Upper lobe of left lung (tissue), 6 donors: ENCODE data around the gene INHA. TPM values are rescaled to one million over a fixed set of nuclear protein-coding genes. Genes with fewer than 3 reads are reported as not detected.

ENCODE experiments used
- ATAC-seq, 2 donors: fragments of 200-7000 bp; cut with Tn5 transposase; one replicate each; pipeline ENCODE4 v1.9.1; 2022; ENCODE audit warnings: mild to moderate bottlenecking in 2 of 2, moderate library complexity in 2 of 2; ENCODE audit not compliant: low FRiP score in 2 of 2
- DNase-seq, 2 donors: peaks; one replicate each; pipeline ENCODE4 v3.0.0-alpha.2; 2019 to 2020
- H3K27ac ChIP-seq, 4 donors: fragments of 200-600 bp; sonication (generic); one replicate each; pipeline ENCODE4 v1.5.1; 2016 to 2019
- H3K27me3 ChIP-seq, 4 donors: fragments of 200-600 bp; sonication (generic); one replicate each; pipeline ENCODE4 v1.5.1; 2017 to 2019
- H3K36me3 ChIP-seq, 4 donors: fragments of 200-600 bp; sonication (generic); one replicate each; pipeline ENCODE4 v1.5.1; 2016 to 2019
- H3K4me1 ChIP-seq, 4 donors: fragments of 200-600 bp; sonication (generic); one replicate each; pipeline ENCODE4 v1.5.1; 2018 to 2019
- H3K4me3 ChIP-seq, 4 donors: fragments of 200-600 bp; sonication (generic); one replicate each; pipeline ENCODE4 v1.5.1; 2017 to 2019; ENCODE audit warnings: mild to moderate bottlenecking in 2 of 4, moderate library complexity in 1 of 4
- H3K9me3 ChIP-seq, 4 donors: fragments of 200-600 bp; sonication (generic); one replicate each; pipeline ENCODE4 v1.5.1; 2018 to 2019
- CTCF ChIP-seq, 6 experiments: fragments of 450-650 bp in 4 of 6; fragments of 200-600 bp in 2 of 6; sonication (generic) in 2 of 6; IDR thresholded peaks; one replicate each; pipeline ENCODE4 v1.5.1; 2016 to 2019; ENCODE audit warnings: antibody characterized with exemption in 6 of 6
- EP300 ChIP-seq, 4 donors: sonication (generic); formaldehyde crosslinking; IDR thresholded peaks; one replicate each; pipeline ENCODE4 v1.5.1; 2017; ENCODE audit warnings: antibody characterized with exemption in 4 of 4, control low read depth in 2 of 4
- POLR2A ChIP-seq, 4 donors: fragments of 450-650 bp; IDR thresholded peaks; one replicate each; pipeline ENCODE4 v1.5.1; 2016 to 2017; ENCODE audit warnings: antibody characterized with exemption in 4 of 4, mild to moderate bottlenecking in 2 of 4
- POLR2AphosphoS5 ChIP-seq, 2 donors: sonication (generic); formaldehyde crosslinking; IDR thresholded peaks; one replicate each; pipeline ENCODE4 v1.5.1; 2017; ENCODE audit warnings: antibody characterized with exemption in 2 of 2
- WGBS, 2 donors: methylation state at CpG; one replicate each; pipeline ENCODE4 v1.1.5; 2017 to 2018; 5-methylcytosine and 5-hydroxymethylcytosine counted together
- total RNA-seq, 6 donors: library from RNA; depleted of rRNA in 4 of 6; stranded (reverse); fragments of >200 nt in 4 of 6; gene quantifications; one replicate each; pipeline versions ENCODE4 v1.1.0 to v1.2.1, GENCODE V29; 2016 to 2021
- donor health status: DM: no; HTN: no; CAD: no; lungs with moderate emphysema.
- donor health status: DM: no; HTN: yes; CAD: no; lungs with severe emphysema.

Gene INHA
- total RNA-seq, 6 donors from 2014 or later: 0.24 to 7.3 (median 0.43) TPM; not detected in 3

- DNase-seq: peak in 1 of 2 donors; percentile 89
- 21 to 44% methylated on average over 28 of the region's 95 CpGs for WGBS, 2 donors
- H3K9me3 ChIP-seq: no peaks in the 10 kb centered on the region
- peak overlapping the region; percentile 72 to 86 (median 82) for H3K27ac ChIP-seq
- H3K36me3 ChIP-seq: peaks cover 0 to 4% (median 0%) of the 10 kb centered on the region in 4 donors
- peaks cover 0 to 24% (median 12%) of the 10 kb centered on the region in 4 donors for H3K4me1 ChIP-seq
- peak in 1 of 2 donors; percentile 62 for ATAC-seq
- TF ChIP-seq POLR2A (IDR thresholded peaks at IDR 0.05) (peak in 1 of 4 donors; percentile 46), CTCF (IDR thresholded peaks at IDR 0.05) (peak in 1 of 6 experiments; percentile 9), EP300 (IDR thresholded peaks at IDR 0.05) (no peak), POLR2AphosphoS5 (IDR thresholded peaks at IDR 0.05) (peak in 1 of 2 donors; percentile 45)
- H3K4me3 ChIP-seq: peak overlapping the region; percentile 67 to 83 (median 81)
- peaks cover 0 to 4% (median 0%) of the 10 kb centered on the region in 4 donors for H3K27me3 ChIP-seq
Observed at GRCh38 chr2:219570194-219570923, 1.8 kb upstream of the INHA start.

GRCh38 chr2:219570924-219571310 is 1.2 kb upstream of the INHA start:
- TF ChIP-seq POLR2AphosphoS5 (IDR thresholded peaks at IDR 0.05) (no peak), POLR2A (IDR thresholded peaks at IDR 0.05) (no peak), EP300 (IDR thresholded peaks at IDR 0.05) (no peak), CTCF (IDR thresholded peaks at IDR 0.05) (no peak)
- H3K4me1 ChIP-seq: peaks cover 0 to 24% (median 12%) of the 10 kb centered on the region in 4 donors
- 2% methylated on average over 18 of the region's 55 CpGs; no CpG with 5 or more reads in 1 of the 2 donors for WGBS, 2 donors
- H3K27me3 ChIP-seq: peaks cover 0 to 4% (median 0%) of the 10 kb centered on the region in 4 donors
- ATAC-seq (peak in 1 of 2 donors; percentile 53), DNase-seq (peak in 1 of 2 donors; percentile 86)
- peaks cover 0 to 4% (median 0%) of the 10 kb centered on the region in 4 donors for H3K36me3 ChIP-seq
- peak overlapping the region; percentile 67 to 83 (median 81) for H3K4me3 ChIP-seq
- peak overlapping the region; percentile 72 to 86 (median 82) for H3K27ac ChIP-seq
- H3K9me3 ChIP-seq: no peaks in the 10 kb centered on the region

- DNase-seq (peak; percentile 71 to 91), ATAC-seq (peak; percentile 67 to 72)
- Histone ChIP-seq H3K4me1 (peaks cover 0 to 24% (median 12%) of the 10 kb centered on the region in 4 donors), H3K4me3 (peak within 1 kb of the TSS; percentile 67 to 83 (median 81)), H3K27ac (peak within 1 kb of the TSS; percentile 72 to 86 (median 82)), H3K27me3 (peaks cover 0 to 4% (median 0%) of the 10 kb centered on the region in 4 donors), H3K36me3 (no peaks in the 10 kb centered on the region), H3K9me3 (no peaks in the 10 kb centered on the region)
- no peak for TF ChIP-seq CTCF (IDR thresholded peaks at IDR 0.05)
- peak in 1 of 4 donors; percentile 32 for TF ChIP-seq POLR2A (IDR thresholded peaks at IDR 0.05)
- TF ChIP-seq EP300 (IDR thresholded peaks at IDR 0.05): no peak
- WGBS, 2 donors: 15 to 18% methylated on average over 13 to 28 of the region's 42 CpGs
Observed at GRCh38 chr2:219571311-219572236, 536 bp upstream of the INHA start, which contains the start of gene OBSL1. OBSL1 (minus strand) TSS chr2:219571539; CDS start chr2:219571232, 307 bp downstream.

- WGBS, 2 donors: 83 to 84% methylated on average over 5 of the region's 5 CpGs
- Histone ChIP-seq H3K27ac (no peak overlapping the region), H3K9me3 (no peaks in the 10 kb centered on the region)
Observed at GRCh38 chr2:219573166-219573565, 1.1 kb downstream of the INHA start.

More at GRCh38 chr2:219573166-219573565, 1.1 kb downstream of the INHA start:
- TF ChIP-seq CTCF (IDR thresholded peaks at IDR 0.05) (no peak), EP300 (IDR thresholded peaks at IDR 0.05) (no peak), POLR2A (IDR thresholded peaks at IDR 0.05) (no peak), POLR2AphosphoS5 (IDR thresholded peaks at IDR 0.05) (no peak)
- DNase-seq (no peak), ATAC-seq (no peak)
- H3K27me3 ChIP-seq: peaks cover 0 to 4% (median 0%) of the 10 kb centered on the region in 4 donors
- H3K4me3 ChIP-seq: no peak overlapping the region
- no peaks in the 10 kb centered on the region for H3K36me3 ChIP-seq
- H3K4me1 ChIP-seq: peaks cover 0 to 24% (median 12%) of the 10 kb centered on the region in 4 donors
